NCI-H2107 (cell line): ENCODE measurements around the gene NKX6-2.
"Not testable (repeated sequence)": the region's sequence is repeated elsewhere in the genome, so short reads cannot be mapped to it uniquely, and the experiment has no call there.

ENCODE experiments used
- DNase-seq: peaks from one replicate; lab custom pipeline; 2025; lab: John Stamatoyannopoulos, UW

NKX6-2 gene

GRCh38 chr10:132797986-132798385 lies 12.0 kb upstream of the NKX6-2 start:
- DNase-seq: not testable (repeated sequence)

- DNase-seq: peak; percentile 3
Measured at GRCh38 chr10:132796846-132797245, 10.9 kb upstream of the NKX6-2 start.

GRCh38 chr10:132793871-132794849 lies 8.2 kb upstream of the NKX6-2 start:
- peak; percentile 34 for DNase-seq

GRCh38 chr10:132793213-132793612 lies 7.3 kb upstream of the NKX6-2 start:
- DNase-seq: no peak

GRCh38 chr10:132792796-132793195 lies 6.8 kb upstream of the NKX6-2 start:
- no peak for DNase-seq

GRCh38 chr10:132792099-132792498 lies 6.2 kb upstream of the NKX6-2 start:
- DNase-seq: not testable (repeated sequence)

GRCh38 chr10:132790934-132791829 lies 5.2 kb upstream of the NKX6-2 start:
- no peak for DNase-seq

- no peak for DNase-seq
Measured at GRCh38 chr10:132790470-132790869, 4.5 kb upstream of the NKX6-2 start.

- no peak for DNase-seq
Measured at GRCh38 chr10:132789659-132790148, 3.8 kb upstream of the NKX6-2 start.

- DNase-seq: no peak
Measured at GRCh38 chr10:132788831-132789219, 2.9 kb upstream of the NKX6-2 start.

- no peak for DNase-seq
Measured at GRCh38 chr10:132788180-132788830, 2.4 kb upstream of the NKX6-2 start.

GRCh38 chr10:132787495-132788179 lies 1.7 kb upstream of the NKX6-2 start:
- no peak for DNase-seq

- DNase-seq: no peak
Measured at GRCh38 chr10:132786884-132787494, 1.0 kb upstream of the NKX6-2 start.

GRCh38 chr10:132786476-132786883 lies 533 bp upstream of the NKX6-2 start:
- DNase-seq: no peak

- DNase-seq: no peak
Measured at GRCh38 chr10:132784866-132785722, 853 bp downstream of the NKX6-2 start.

- no peak for DNase-seq
Measured at GRCh38 chr10:132783940-132784865, 1.7 kb downstream of the NKX6-2 start.

GRCh38 chr10:132783165-132783939 lies 2.6 kb downstream of the NKX6-2 start:
- DNase-seq: no peak

- DNase-seq: no peak
Measured at GRCh38 chr10:132781556-132781955, 4.4 kb downstream of the NKX6-2 start.
